Daoy (cell line): ENCODE measurements around the gene ZNF3. TPM values are rescaled to one million over a fixed set of nuclear protein-coding genes. Genes with fewer than 3 reads are reported as not detected.

Experiments
- DNase-seq: peaks from one replicate; pipeline ENCODE4 v3.0.0-alpha.2; 2015; ENCODE audit warnings: low read depth
- total RNA-seq: library from RNA; depleted of rRNA; stranded (reverse); fragments of >200 nt; shearing (Covaris generic); gene quantifications from 2 replicates; pipeline ENCODE4 v1.2.3, GENCODE V29; 2014

ZNF3 gene
- total RNA-seq, 1 experiment from 2014 or later: 61.4 TPM

GRCh38 chr7:100109521-100110163 is 28.1 kb upstream of the ZNF3 start:
- DNase-seq: no peak

- no peak for DNase-seq
Measured at GRCh38 chr7:100107890-100108289, 26.4 kb upstream of the ZNF3 start.

- no peak for DNase-seq
Measured at GRCh38 chr7:100107125-100107737, 25.7 kb upstream of the ZNF3 start.

GRCh38 chr7:100106633-100107032 is 25.1 kb upstream of the ZNF3 start:
- DNase-seq: no peak

- DNase-seq: no peak
Measured at GRCh38 chr7:100105534-100105933, 24.0 kb upstream of the ZNF3 start.

GRCh38 chr7:100102950-100103840 is 21.7 kb upstream of the ZNF3 start:
- peak; percentile 79 for DNase-seq

GRCh38 chr7:100101016-100101862 is 19.7 kb upstream of the ZNF3 start, which contains the start of the genes AP4M1 and MCM7:
TSS of gene AP4M1 (plus strand) at chr7:100101643. CDS start at chr7:100101715, 72 bp downstream.
TSS of gene MCM7 (minus strand) at chr7:100101397. CDS start at chr7:100101294, 103 bp downstream.
- peak; percentile 100 for DNase-seq

- peak; percentile 99 for DNase-seq
Measured at GRCh38 chr7:100100420-100101015, 19.0 kb upstream of the ZNF3 start.

GRCh38 chr7:100099452-100099851 is 17.9 kb upstream of the ZNF3 start:
- DNase-seq: no peak

GRCh38 chr7:100098913-100099312 is 17.4 kb upstream of the ZNF3 start:
- DNase-seq: no peak

- DNase-seq: no peak
Measured at GRCh38 chr7:100095704-100096103, 14.2 kb upstream of the ZNF3 start.

- DNase-seq: no peak
Measured at GRCh38 chr7:100095289-100095688, 13.8 kb upstream of the ZNF3 start.

- DNase-seq: no peak
Measured at GRCh38 chr7:100093925-100094486, 12.5 kb upstream of the ZNF3 start.

GRCh38 chr7:100093498-100093897 is 12.0 kb upstream of the ZNF3 start:
- no peak for DNase-seq

GRCh38 chr7:100093054-100093453 is 11.5 kb upstream of the ZNF3 start:
- DNase-seq: no peak

GRCh38 chr7:100091411-100092181 is 10.1 kb upstream of the ZNF3 start:
- peak; percentile 55 for DNase-seq

- no peak for DNase-seq
Measured at GRCh38 chr7:100090527-100091410, 9.2 kb upstream of the ZNF3 start.

GRCh38 chr7:100089458-100090196 is 8.1 kb upstream of the ZNF3 start:
- peak; percentile 68 for DNase-seq
